SU-DHL-6 (cell line): Measurements from ENCODE around the gene AQP9.

Experiments
- CTCF ChIP-seq: fragments of 200-600 bp; sonication (generic); IDR thresholded peaks from one replicate; pipeline ENCODE4 v1.5.1; 2017; ENCODE audit warnings: antibody characterized with exemption, mild to moderate bottlenecking, low read length, moderate library complexity; ENCODE audit not compliant: insufficient read depth, poor library complexity, severe bottlenecking
- EZH2phosphoT487 ChIP-seq: fragments of 200-600 bp; sonication (generic), shearing (Covaris generic); conservative IDR thresholded peaks from 2 replicates; pipeline ENCODE4 v1.6.1; 2018; ENCODE audit warnings: mild to moderate bottlenecking, antibody characterized with exemption, low read length, moderate library complexity, mixed read lengths

- TF ChIP-seq CTCF (no peak), EZH2phosphoT487 (no peak)
Observed at GRCh38 chr15:58213587-58214338, 75.6 kb downstream of the AQP9 start.
